Spinal cord (tissue), 10 donors: Measurements from ENCODE around the gene SCAMP4. TPM values are rescaled to one million over a fixed set of nuclear protein-coding genes. Genes with fewer than 3 reads are reported as not detected.

ENCODE experiments used
- DNase-seq, 6 donors: peaks; one replicate each; pipeline versions ENCODE4 v3.0.0 to v3.0.0-alpha.2; 2013 to 2015; ENCODE audit warnings: low spot score in 6 of 6, low read depth in 4 of 6
- H3K27ac ChIP-seq: one replicate; pipeline ENCODE4 v1.5.1; 2013; ENCODE audit warnings: low read depth, low read length, control low read depth
- H3K27me3 ChIP-seq: one replicate; pipeline ENCODE4 v1.6.1; 2013; ENCODE audit warnings: low read length; ENCODE audit not compliant: control insufficient read depth, insufficient read depth
- H3K36me3 ChIP-seq: one replicate; pipeline ENCODE4 v1.6.1; 2013; ENCODE audit warnings: low read length; ENCODE audit not compliant: control insufficient read depth, insufficient read depth
- H3K4me1 ChIP-seq: one replicate; pipeline ENCODE4 v1.6.1; 2013; ENCODE audit warnings: low read length; ENCODE audit not compliant: control insufficient read depth, insufficient read depth
- H3K4me3 ChIP-seq: one replicate; pipeline ENCODE4 v1.5.1; 2013; ENCODE audit warnings: low read depth, low read length, control low read depth
- H3K9me3 ChIP-seq: one replicate; pipeline ENCODE4 v1.6.1; 2013; ENCODE audit warnings: low read length; ENCODE audit not compliant: control insufficient read depth, insufficient read depth
- WGBS: methylation state at CpG from one replicate; pipeline ENCODE4 v1.1.5; 2013; ENCODE audit warnings: missing lambda C conversion rate; ENCODE audit not compliant: insufficient coverage; 5-methylcytosine and 5-hydroxymethylcytosine counted together
- polyA plus RNA-seq, 2 donors: library from polyadenylated mRNA; unstranded; fragments of 120-200 nt; gene quantifications; one replicate each; pipeline ENCODE4 v1.2.1, GENCODE V29; 2013; ENCODE audit not compliant: insufficient read length in 2 of 2
- total RNA-seq, 2 donors: library from RNA; depleted of rRNA in 1 of 2; stranded (reverse); fragments of 120-200 nt in 1 of 2; fragments of >200 nt in 1 of 2; gene quantifications; one replicate each; pipeline versions ENCODE4 v1.2.3 to v1.2.4, GENCODE V29; 2013 to 2014
- donor health status: healthy.

Gene SCAMP4
- total and polyA plus RNA-seq, 4 donors: 25.2 to 112 (median 66.6) TPM

DNA sequence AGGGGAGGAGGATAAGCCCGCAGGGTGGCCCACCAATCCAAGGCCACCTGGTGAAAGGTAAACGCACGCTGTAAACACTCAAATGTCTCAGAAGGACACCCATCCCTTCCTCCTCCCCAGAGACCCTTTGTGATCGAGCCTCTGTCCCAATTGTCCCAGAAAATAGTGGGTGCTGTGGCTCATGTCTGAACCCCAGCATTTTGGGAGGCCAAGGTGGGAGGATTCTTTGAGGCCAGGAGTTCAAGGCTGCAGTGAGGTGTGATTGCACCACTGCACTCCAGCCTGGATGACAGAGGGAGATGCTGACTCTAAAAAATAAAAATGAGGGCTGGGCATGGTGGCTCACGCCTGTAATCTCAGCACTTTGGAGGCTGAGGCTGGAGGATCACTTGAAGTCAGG lies 16.8 kb upstream of the SCAMP4 start:
- 71% methylated on average over 2 of the region's 5 CpGs for WGBS
- DNase-seq: no peak
- Histone ChIP-seq H3K27me3 (no peaks in the 10 kb centered on the region), H3K4me3 (no peak overlapping the region), H3K9me3 (no peaks in the 10 kb centered on the region), H3K4me1 (peaks cover 21% of the 10 kb centered on the region), H3K36me3 (peaks cover 5% of the 10 kb centered on the region), H3K27ac (no peak overlapping the region)

DNA sequence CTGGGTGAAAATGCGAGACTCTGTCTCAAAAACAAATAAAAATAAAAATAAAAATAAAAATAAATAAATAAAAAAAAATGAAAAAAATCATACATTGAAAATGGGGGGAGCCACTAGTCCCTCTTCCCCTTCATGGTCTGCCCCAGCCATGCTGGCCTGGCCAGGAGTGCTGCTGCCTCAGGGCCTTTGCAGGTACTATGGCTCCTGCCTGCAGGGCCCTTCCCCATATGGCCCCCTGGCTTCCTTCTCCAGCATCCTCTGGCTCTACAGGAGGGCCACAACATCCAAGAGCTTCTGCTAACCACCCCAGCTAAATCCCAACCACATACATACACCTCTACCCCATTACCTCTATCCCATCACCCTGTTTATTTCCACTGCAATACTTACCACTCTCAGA lies 15.3 kb upstream of the SCAMP4 start:
- Histone ChIP-seq H3K9me3 (no peaks in the 10 kb centered on the region), H3K4me1 (peaks cover 6% of the 10 kb centered on the region), H3K36me3 (no peaks in the 10 kb centered on the region), H3K4me3 (no peak overlapping the region), H3K27me3 (no peaks in the 10 kb centered on the region), H3K27ac (no peak overlapping the region)
- no CpG with 5 or more reads among the region's 1 CpG for WGBS
- no peak for DNase-seq

DNA sequence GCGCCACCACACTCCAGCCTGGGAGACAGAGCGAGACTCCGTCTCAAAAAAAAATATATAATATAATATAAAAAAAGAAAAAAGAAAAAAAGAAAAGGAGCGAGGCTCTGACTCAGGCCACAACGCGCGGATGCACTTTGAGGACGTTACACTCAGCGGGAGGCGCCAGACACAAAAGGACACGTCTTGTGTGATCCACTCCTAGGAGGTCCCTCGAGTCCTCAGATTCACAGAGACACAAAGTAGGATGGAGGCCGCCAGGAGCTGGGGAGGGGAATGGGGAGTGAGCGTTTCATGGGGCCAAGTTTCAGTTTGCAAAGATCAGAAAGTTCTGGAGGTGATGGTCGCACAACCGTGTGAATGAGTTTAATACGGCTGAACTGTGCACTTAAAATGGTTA lies 11.4 kb upstream of the SCAMP4 start:
- H3K9me3 ChIP-seq: no peaks in the 10 kb centered on the region
- H3K4me1 ChIP-seq: peaks cover 14% of the 10 kb centered on the region
- no peaks in the 10 kb centered on the region for H3K27me3 ChIP-seq
- no peak overlapping the region for H3K27ac ChIP-seq
- no peak for DNase-seq
- no peak overlapping the region for H3K4me3 ChIP-seq
- 78% methylated on average over 8 of the region's 17 CpGs for WGBS
- no peaks in the 10 kb centered on the region for H3K36me3 ChIP-seq

- WGBS: 94% methylated on average over 12 of the region's 13 CpGs
- H3K27ac ChIP-seq: no peak overlapping the region
- peaks cover 14% of the 10 kb centered on the region for H3K4me1 ChIP-seq
- DNase-seq: no peak
- no peaks in the 10 kb centered on the region for H3K9me3 ChIP-seq
- H3K36me3 ChIP-seq: no peaks in the 10 kb centered on the region
- H3K27me3 ChIP-seq: no peaks in the 10 kb centered on the region
- H3K4me3 ChIP-seq: no peak overlapping the region
Observed at GRCh38 chr19:1896508-1896907, 8.7 kb upstream of the SCAMP4 start.

DNA sequence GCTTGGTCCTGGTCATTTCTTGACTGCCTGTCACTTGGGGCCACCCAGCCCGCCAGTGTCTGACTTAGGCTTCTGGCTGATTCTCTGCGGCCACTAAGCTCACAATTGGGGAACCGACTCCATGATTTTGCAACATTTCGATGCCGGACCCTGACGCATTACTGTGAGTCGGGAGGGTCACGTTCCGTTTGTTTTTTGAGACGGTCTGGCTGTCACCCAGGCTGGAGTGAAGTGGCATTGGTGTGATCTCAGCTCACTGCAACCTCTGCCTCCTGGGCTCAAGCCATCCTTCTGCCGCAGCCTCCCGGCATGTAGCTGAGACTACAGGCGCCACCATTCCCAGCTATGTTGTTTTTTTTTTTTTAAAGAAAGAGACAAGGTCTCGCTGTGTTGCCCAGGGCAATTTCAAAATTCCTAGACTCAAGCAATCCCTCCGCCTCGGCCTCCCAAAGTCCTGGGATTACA lies 3.2 kb upstream of the SCAMP4 start:
- 97% methylated on average over 12 of the region's 16 CpGs for WGBS
- Histone ChIP-seq H3K9me3 (no peaks in the 10 kb centered on the region), H3K27ac (no peak overlapping the region), H3K27me3 (no peaks in the 10 kb centered on the region), H3K4me1 (peaks cover 37% of the 10 kb centered on the region), H3K4me3 (no peak overlapping the region), H3K36me3 (peaks cover 8% of the 10 kb centered on the region)
- no peak for DNase-seq

GRCh38 chr19:1902923-1903322 lies 2.3 kb upstream of the SCAMP4 start:
- Histone ChIP-seq H3K9me3 (no peaks in the 10 kb centered on the region), H3K27me3 (no peaks in the 10 kb centered on the region), H3K4me3 (no peak overlapping the region), H3K36me3 (peaks cover 17% of the 10 kb centered on the region), H3K4me1 (peaks cover 37% of the 10 kb centered on the region), H3K27ac (no peak overlapping the region)
- no peak for DNase-seq
- 68% methylated on average over 5 of the region's 6 CpGs for whole genome bisulfite sequencing

GRCh38 chr19:1904860-1905109 lies 414 bp upstream of the SCAMP4 start:
- Histone ChIP-seq H3K4me1 (peaks cover 53% of the 10 kb centered on the region), H3K4me3 (peak overlapping the region; percentile 31), H3K27ac (peak overlapping the region; percentile 60)

GRCh38 chr19:1905863-1906375 lies 720 bp downstream of the SCAMP4 start:
- peak overlapping the region; percentile 63 for H3K4me3 ChIP-seq
- H3K27me3 ChIP-seq: no peaks in the 10 kb centered on the region
- WGBS: 75% methylated on average over 5 of the region's 15 CpGs
- peaks cover 38% of the 10 kb centered on the region for H3K36me3 ChIP-seq
- peaks cover 57% of the 10 kb centered on the region for H3K4me1 ChIP-seq
- peak overlapping the region; percentile 47 for H3K27ac ChIP-seq
- DNase-seq: no peak
- no peaks in the 10 kb centered on the region for H3K9me3 ChIP-seq

More at GRCh38 chr19:1904860-1905109, 414 bp upstream of the SCAMP4 start:
- H3K27me3 ChIP-seq: no peaks in the 10 kb centered on the region
- DNase-seq: no peak
- H3K9me3 ChIP-seq: no peaks in the 10 kb centered on the region
- peaks cover 31% of the 10 kb centered on the region for H3K36me3 ChIP-seq
- 43% methylated on average over 7 of the region's 8 CpGs for WGBS

DNA sequence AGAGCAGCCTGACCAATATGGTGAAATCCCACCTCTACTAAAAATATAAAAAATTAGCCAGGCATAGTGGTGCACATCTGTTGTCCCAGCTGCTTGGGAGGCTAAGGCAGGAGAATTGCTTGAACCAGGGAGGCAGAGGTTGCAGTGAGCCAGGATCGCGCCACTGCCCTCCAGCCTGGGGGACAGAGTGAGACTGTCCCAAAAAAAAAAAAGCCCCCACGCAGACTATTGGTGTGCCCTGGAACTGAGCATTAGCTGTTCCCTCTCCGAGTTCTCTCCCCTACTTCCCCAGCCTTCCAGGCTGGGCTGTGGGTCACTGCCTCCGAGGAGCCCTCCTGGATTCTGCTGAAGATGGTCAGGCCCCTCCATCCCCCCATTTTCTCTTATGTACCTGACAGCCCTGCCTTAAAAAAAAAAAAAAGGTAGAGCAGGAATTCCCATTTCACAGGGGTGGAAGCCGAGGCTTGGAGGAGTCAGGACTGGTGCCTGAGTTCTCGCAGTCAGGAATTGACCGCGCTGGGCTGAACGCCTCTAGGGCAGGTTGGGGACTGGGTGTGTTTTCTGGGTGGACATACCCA lies 1.9 kb downstream of the SCAMP4 start:
- no peak overlapping the region for H3K4me3 ChIP-seq
- H3K36me3 ChIP-seq: peaks cover 43% of the 10 kb centered on the region
- DNase-seq: no peak
- WGBS: 81% methylated on average over 8 of the region's 10 CpGs
- peaks cover 57% of the 10 kb centered on the region for H3K4me1 ChIP-seq
- peak overlapping the region; percentile 61 for H3K27ac ChIP-seq
- H3K9me3 ChIP-seq: no peaks in the 10 kb centered on the region
- H3K27me3 ChIP-seq: no peaks in the 10 kb centered on the region

DNA sequence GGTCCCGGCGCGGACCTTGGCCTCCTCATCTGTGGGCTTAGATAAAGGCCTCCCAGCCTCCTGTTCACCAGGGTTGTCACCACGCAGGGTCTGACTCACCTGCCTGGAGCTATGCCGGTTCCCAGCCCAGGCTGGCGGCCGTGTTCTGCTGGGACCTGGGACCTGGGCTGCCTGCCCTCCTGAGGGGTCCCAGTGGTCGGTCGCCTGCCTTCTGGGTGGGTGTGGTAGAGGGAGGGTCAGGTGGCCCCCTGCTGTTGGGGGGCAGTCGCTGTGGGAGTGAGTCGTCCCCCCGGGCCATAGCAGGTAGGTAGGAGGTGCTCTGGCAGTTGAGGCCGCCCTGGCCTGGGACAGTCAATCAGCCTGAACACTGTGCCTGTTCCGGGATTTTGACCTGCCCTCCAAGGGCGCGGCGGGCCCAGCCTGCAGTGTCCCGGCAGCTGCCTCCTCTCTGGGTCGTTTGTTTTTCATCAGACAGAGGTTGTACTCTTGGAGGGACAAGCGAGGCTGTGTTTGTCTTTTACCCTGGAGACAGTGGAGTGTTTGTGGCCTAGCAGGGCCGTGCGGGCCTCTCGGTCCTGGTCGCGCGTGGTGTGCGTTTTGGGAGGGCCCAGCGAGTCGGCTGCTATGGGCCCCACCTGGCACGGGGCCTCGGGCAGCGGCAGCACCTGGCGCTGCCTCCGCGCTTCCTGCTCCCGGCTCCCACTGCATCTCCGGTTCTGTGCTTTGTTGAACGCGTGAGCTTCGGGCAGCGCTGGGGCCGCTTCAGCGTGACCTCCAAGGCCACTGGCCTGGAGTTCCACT lies 2.6 kb downstream of the SCAMP4 start:
- 77% methylated on average over 43 of the region's 43 CpGs for WGBS
- no peaks in the 10 kb centered on the region for H3K9me3 ChIP-seq
- H3K36me3 ChIP-seq: peaks cover 50% of the 10 kb centered on the region
- H3K27me3 ChIP-seq: no peaks in the 10 kb centered on the region
- peak in 2 of 6 donors; percentile 17 to 58 for DNase-seq
- peak overlapping the region; percentile 61 for H3K27ac ChIP-seq
- H3K4me3 ChIP-seq: no peak overlapping the region
- peaks cover 57% of the 10 kb centered on the region for H3K4me1 ChIP-seq
